Esophagus muscularis mucosa (tissue), 4 donors: Measurements from ENCODE around the gene DLX3. TPM values are rescaled to one million over a fixed set of nuclear protein-coding genes. Genes with fewer than 3 reads are reported as not detected.
A peak's percentile ranks its signal among the peaks of the same experiment; 100 is the strongest.

ENCODE experiments used
- DNase-seq: peaks from one replicate; pipeline ENCODE4 v3.0.0-alpha.2; 2017; ENCODE audit errors: extremely low spot score
- H3K27ac ChIP-seq, 4 donors: fragments of 200-600 bp; sonication (generic); replicated peaks in 1 of 4; 1 replicate in 3 of 4; 2 replicates in 1 of 4; pipeline ENCODE4 v1.5.1; 2016 to 2019; ENCODE audit warnings: mild to moderate bottlenecking in 1 of 4
- H3K27me3 ChIP-seq, 4 donors: fragments of 200-600 bp; sonication (generic); one replicate each; pipeline versions ENCODE4 v1.5.1 to v1.6.0; 2016 to 2019
- H3K36me3 ChIP-seq, 4 donors: fragments of 200-600 bp; sonication (generic); one replicate each; pipeline ENCODE4 v1.5.1; 2016 to 2019
- H3K4me1 ChIP-seq, 4 donors: fragments of 200-600 bp; sonication (generic); one replicate each; pipeline ENCODE4 v1.5.1; 2016 to 2019
- H3K4me3 ChIP-seq, 4 donors: fragments of 200-600 bp; sonication (generic); 1 replicate in 2 of 4; 2 replicates in 2 of 4; pipeline ENCODE4 v1.5.1; 2016 to 2019; ENCODE audit warnings: mild to moderate bottlenecking in 4 of 4, moderate library complexity in 1 of 4
- H3K9me3 ChIP-seq, 4 donors: fragments of 200-600 bp; sonication (generic); 1 replicate in 3 of 4; 2 replicates in 1 of 4; pipeline ENCODE4 v1.5.1; 2016 to 2019
- EP300 ChIP-seq: sonication (generic); formaldehyde crosslinking; IDR thresholded peaks from one replicate; pipeline ENCODE4 v1.6.1; 2017; ENCODE audit warnings: antibody characterized with exemption
- POLR2A ChIP-seq: fragments of 450-650 bp; IDR thresholded peaks from one replicate; pipeline ENCODE4 v1.6.1; 2017; ENCODE audit warnings: antibody characterized with exemption, moderate library complexity, mild to moderate bottlenecking, low read depth
- POLR2AphosphoS5 ChIP-seq, 2 donors: sonication (generic); formaldehyde crosslinking; IDR thresholded peaks; one replicate each; pipeline ENCODE4 v1.6.1; 2017; ENCODE audit warnings: antibody characterized with exemption in 2 of 2
- WGBS: methylation state at CpG from one replicate; pipeline ENCODE4 v1.1.5; 2018; 5-methylcytosine and 5-hydroxymethylcytosine counted together
- intact Hi-C: fragments of 100-400 bp; cut with DNase I; formaldehyde crosslinking; loops from one replicate; pipeline ENCODE4 v1.15.1; 2023
- total RNA-seq, 4 donors: library from RNA; depleted of rRNA; stranded (reverse); fragments of >200 nt; gene quantifications; one replicate each; pipeline versions ENCODE4 v1.1.0 to v1.2.1, GENCODE V29; 2016
- TF ChIP-seq, protein P1 (sequence below), 3 experiments: fragments of 200-600 bp in 2 of 3; fragments of 450-650 bp in 1 of 3; sonication (generic) in 2 of 3; IDR thresholded peaks; one replicate each; pipeline ENCODE4 v1.5.1; 2017 to 2019; ENCODE audit warnings: antibody characterized with exemption in 3 of 3, mild to moderate bottlenecking in 2 of 3, moderate library complexity in 1 of 3

DLX3 gene
- total RNA-seq, 4 donors from 2014 or later, result 0.32 TPM; not detected in 3

DNA sequence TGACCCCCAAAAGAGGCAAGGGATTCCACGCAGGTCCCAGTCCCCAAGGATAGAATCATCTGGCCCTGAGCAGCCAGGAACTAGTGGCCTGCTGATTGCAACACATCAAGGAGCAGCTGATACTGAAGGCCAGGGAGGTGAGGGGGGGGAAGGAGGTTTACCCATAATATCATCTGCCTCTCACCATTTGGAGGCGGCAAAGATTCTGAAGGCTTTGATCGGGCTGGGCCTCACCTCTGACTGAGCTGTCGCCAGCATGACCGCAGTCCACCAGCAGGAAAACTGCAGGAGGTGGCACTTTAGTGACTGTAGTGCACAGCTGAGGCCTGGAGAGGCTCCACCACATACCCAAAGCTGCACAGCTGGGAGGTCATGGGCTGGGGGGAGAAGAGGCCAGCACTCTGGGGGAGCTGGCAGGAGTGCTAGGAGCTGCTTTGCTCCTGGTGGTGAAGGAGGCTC is 40.4 kb upstream of the DLX3 start:
- H3K27ac ChIP-seq, result no peak overlapping the region
- no peaks in the 10 kb centered on the region for H3K27me3 ChIP-seq
- intact Hi-C loops, result no loop called here
- peaks cover 7 to 63% (median 53%) of the 10 kb centered on the region in 4 donors for H3K4me1 ChIP-seq
- no peaks in the 10 kb centered on the region for H3K9me3 ChIP-seq
- no peaks in the 10 kb centered on the region for H3K36me3 ChIP-seq
- WGBS, result 98% methylated on average over 5 of the region's 5 CpGs
- no peak for TF ChIP-seq POLR2A
- TF ChIP-seq EP300, result no peak
- no peak for TF ChIP-seq POLR2AphosphoS5 (IDR thresholded peaks at IDR 0.05)
- TF ChIP-seq, protein P1, sequence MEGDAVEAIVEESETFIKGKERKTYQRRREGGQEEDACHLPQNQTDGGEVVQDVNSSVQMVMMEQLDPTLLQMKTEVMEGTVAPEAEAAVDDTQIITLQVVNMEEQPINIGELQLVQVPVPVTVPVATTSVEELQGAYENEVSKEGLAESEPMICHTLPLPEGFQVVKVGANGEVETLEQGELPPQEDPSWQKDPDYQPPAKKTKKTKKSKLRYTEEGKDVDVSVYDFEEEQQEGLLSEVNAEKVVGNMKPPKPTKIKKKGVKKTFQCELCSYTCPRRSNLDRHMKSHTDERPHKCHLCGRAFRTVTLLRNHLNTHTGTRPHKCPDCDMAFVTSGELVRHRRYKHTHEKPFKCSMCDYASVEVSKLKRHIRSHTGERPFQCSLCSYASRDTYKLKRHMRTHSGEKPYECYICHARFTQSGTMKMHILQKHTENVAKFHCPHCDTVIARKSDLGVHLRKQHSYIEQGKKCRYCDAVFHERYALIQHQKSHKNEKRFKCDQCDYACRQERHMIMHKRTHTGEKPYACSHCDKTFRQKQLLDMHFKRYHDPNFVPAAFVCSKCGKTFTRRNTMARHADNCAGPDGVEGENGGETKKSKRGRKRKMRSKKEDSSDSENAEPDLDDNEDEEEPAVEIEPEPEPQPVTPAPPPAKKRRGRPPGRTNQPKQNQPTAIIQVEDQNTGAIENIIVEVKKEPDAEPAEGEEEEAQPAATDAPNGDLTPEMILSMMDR (IDR thresholded peaks at IDR 0.05), result no peak
- DNase-seq, result no peak
- no peak overlapping the region for H3K4me3 ChIP-seq

- intact Hi-C loops, result no loop called here
- 89% methylated on average over 16 of the region's 16 CpGs for WGBS
These were observed 39.7 kb upstream of the DLX3 start for GRCh38 chr17:50034498-50035364.

GRCh38 chr17:50033316-50033715 is 38.3 kb upstream of the DLX3 start:
- TF ChIP-seq POLR2AphosphoS5 (IDR thresholded peaks at IDR 0.05) (no peak), EP300 (no peak)
- TF ChIP-seq, protein P1 (IDR thresholded peaks at IDR 0.05), result no peak
- no peaks in the 10 kb centered on the region for H3K27me3 ChIP-seq
- H3K9me3 ChIP-seq, result no peaks in the 10 kb centered on the region
- intact Hi-C loops, result no loop called here
- peaks cover 9 to 62% (median 54%) of the 10 kb centered on the region in 4 donors for H3K4me1 ChIP-seq
- 54% methylated on average over 6 of the region's 6 CpGs for WGBS
- H3K4me3 ChIP-seq, result no peak overlapping the region
- DNase-seq, result no peak
- H3K36me3 ChIP-seq, result no peaks in the 10 kb centered on the region
- H3K27ac ChIP-seq, result peak overlapping the region in 3 of 4 donors; percentile 13 to 33 (median 20)

More at GRCh38 chr17:50034498-50035364, 39.7 kb upstream of the DLX3 start:
- H3K4me1 ChIP-seq, result peaks cover 7 to 63% (median 53%) of the 10 kb centered on the region in 4 donors
- no peak for TF ChIP-seq EP300
- no peak for TF ChIP-seq POLR2AphosphoS5 (IDR thresholded peaks at IDR 0.05)
- TF ChIP-seq, protein P1 (IDR thresholded peaks at IDR 0.05), result no peak
- TF ChIP-seq POLR2A, result no peak
- no peaks in the 10 kb centered on the region for H3K27me3 ChIP-seq
- no peak overlapping the region for H3K27ac ChIP-seq
- no peak overlapping the region for H3K4me3 ChIP-seq
- H3K36me3 ChIP-seq, result no peaks in the 10 kb centered on the region
- H3K9me3 ChIP-seq, result no peaks in the 10 kb centered on the region
- no peak for DNase-seq

- no peak overlapping the region for H3K4me3 ChIP-seq
- H3K4me1 ChIP-seq, result peaks cover 14 to 40% (median 33%) of the 10 kb centered on the region in 4 donors
- no peak for DNase-seq
- H3K27me3 ChIP-seq, result no peaks in the 10 kb centered on the region
- H3K27ac ChIP-seq, result no peak overlapping the region
- no peak for TF ChIP-seq EP300
- no peak for TF ChIP-seq POLR2AphosphoS5 (IDR thresholded peaks at IDR 0.05)
- TF ChIP-seq POLR2A, result no peak
- TF ChIP-seq, protein P1 (IDR thresholded peaks at IDR 0.05), result no peak
- intact Hi-C loops, result no loop called here
- WGBS, result 98% methylated on average over 6 of the region's 7 CpGs
- H3K9me3 ChIP-seq, result no peaks in the 10 kb centered on the region
- no peaks in the 10 kb centered on the region for H3K36me3 ChIP-seq
These were observed 34.2 kb upstream of the DLX3 start for GRCh38 chr17:50029185-50029584.
